HG03095 (cell line): Measurements from ENCODE around the gene GLI3.

Experiments used
- ATAC-seq: cut with Tn5 transposase; IDR thresholded peaks from one replicate; pipeline ENCODE4 v1.9.1; 2021; ENCODE audit warnings: moderate library complexity; ENCODE audit not compliant: unreplicated experiment

GLI3 gene

GRCh38 chr7:42049761-42050160, 187.2 kb downstream of the GLI3 start:
- no peak for ATAC-seq

- ATAC-seq = no peak
Observed at GRCh38 chr7:42046483-42046882, 190.5 kb downstream of the GLI3 start.

- ATAC-seq = no peak
Observed at GRCh38 chr7:42045961-42046360, 191.0 kb downstream of the GLI3 start.

GRCh38 chr7:42039921-42040320, 197.1 kb downstream of the GLI3 start:
- ATAC-seq = no peak

- ATAC-seq = no peak
Observed at GRCh38 chr7:42035210-42035609, 201.8 kb downstream of the GLI3 start.

GRCh38 chr7:42033480-42033879, 203.5 kb downstream of the GLI3 start:
- no peak for ATAC-seq

GRCh38 chr7:42029405-42029804, 207.6 kb downstream of the GLI3 start:
- no peak for ATAC-seq

GRCh38 chr7:42027521-42027920, 209.5 kb downstream of the GLI3 start:
- ATAC-seq = no peak

- no peak for ATAC-seq
Observed at GRCh38 chr7:42026622-42027197, 210.3 kb downstream of the GLI3 start.

- no peak for ATAC-seq
Observed at GRCh38 chr7:42025635-42026375, 211.2 kb downstream of the GLI3 start.

GRCh38 chr7:42024537-42024936, 212.5 kb downstream of the GLI3 start:
- no peak for ATAC-seq

GRCh38 chr7:42023262-42023661, 213.7 kb downstream of the GLI3 start:
- ATAC-seq = no peak

- ATAC-seq = no peak
Observed at GRCh38 chr7:42022791-42023190, 214.2 kb downstream of the GLI3 start.

- no peak for ATAC-seq
Observed at GRCh38 chr7:42022056-42022455, 215.0 kb downstream of the GLI3 start.

GRCh38 chr7:42021631-42022030, 215.4 kb downstream of the GLI3 start:
- ATAC-seq = no peak

GRCh38 chr7:42020061-42020460, 216.9 kb downstream of the GLI3 start:
- no peak for ATAC-seq

GRCh38 chr7:42017349-42017986, 219.5 kb downstream of the GLI3 start:
- no peak for ATAC-seq

GRCh38 chr7:42016517-42016916, 220.5 kb downstream of the GLI3 start:
- ATAC-seq = no peak

GRCh38 chr7:42014625-42015618, 222.1 kb downstream of the GLI3 start:
- ATAC-seq = no peak

- no peak for ATAC-seq
Observed at GRCh38 chr7:42012786-42013360, 224.1 kb downstream of the GLI3 start.

GRCh38 chr7:42012313-42012712, 224.7 kb downstream of the GLI3 start:
- no peak for ATAC-seq
